ENCODE data around the gene DOK3. TPM values are rescaled to one million over a fixed set of nuclear protein-coding genes. Genes with fewer than 3 reads are reported as not detected.

DOK3 gene
- total RNA-seq, 1 experiment from 2014 or later = 16.4 TPM

DNA sequence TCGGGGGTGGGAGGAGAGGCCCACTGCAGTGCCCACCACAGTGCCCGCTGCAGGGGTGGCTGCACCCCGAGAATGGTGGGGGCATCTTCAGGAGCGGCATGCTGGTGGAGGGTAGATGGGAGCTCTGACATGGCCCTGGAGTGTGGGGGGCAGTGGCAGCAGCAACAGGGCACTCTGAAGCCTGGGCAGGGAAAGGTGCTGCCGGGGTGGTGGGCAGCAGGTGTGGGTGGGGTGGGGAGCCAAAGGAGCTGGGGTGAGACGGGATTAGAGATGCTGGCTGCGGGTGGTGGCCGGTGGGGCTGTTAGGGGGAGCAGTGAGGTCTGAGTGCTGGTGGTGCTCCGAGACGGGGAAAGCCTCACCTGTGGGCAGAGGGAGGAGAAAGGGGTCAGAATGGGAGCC is 26.8 kb upstream of the DOK3 start:
- no peak for DNase-seq
- peaks cover 21 to 58% (median 56%) of the 10 kb centered on the region in 3 experiments; a peak in 6 of 7 replicates for H3K36me3 Mint-ChIP-seq (ENCODE audit: insufficient read depth in 1 of 3, low read depth in 3 of 3)
- no peaks in the 10 kb centered on the region for H3K27me3 ChIP-seq (ENCODE audit: insufficient read depth, low read length)
- H2AFZ ChIP-seq (ENCODE audit: low read length) = no peak overlapping the region
- H2BK5ac ChIP-seq (ENCODE audit: insufficient read length, low read length) = no peak overlapping the region
- H2BK15ac ChIP-seq (ENCODE audit: low read depth, low read length) = no peak overlapping the region
- H3K4me1 Mint-ChIP-seq = no peaks in the 10 kb centered on the region
- no peak overlapping the region for H4K5ac ChIP-seq (ENCODE audit: insufficient read length, low read depth, low read length)
- 0 out of 2 replicates have a peak, but pooled peaks cover 2% of the 10 kb centered on the region for H3K79me2 ChIP-seq (ENCODE audit: insufficient read depth, low read length)
- H3K27me3 Mint-ChIP-seq (ENCODE audit: low read depth) = no peaks in the 10 kb centered on the region
- H3K56ac ChIP-seq (ENCODE audit: insufficient read length, low read depth, low read length) = no peak overlapping the region
- H4K8ac ChIP-seq (replicated peaks; ENCODE audit: insufficient read length, low read depth, low read length) = no peak overlapping the region
- no peaks in the 10 kb centered on the region for H4K20me1 ChIP-seq (ENCODE audit: control insufficient read depth, insufficient read depth, insufficient read length)
- no peak overlapping the region for H3K23ac ChIP-seq (ENCODE audit: insufficient read length, low read depth, low read length)
- H2AK5ac ChIP-seq (ENCODE audit: insufficient read length, low read length) = no peak overlapping the region
- H3K27ac ChIP-seq (ENCODE audit: insufficient read length, low read depth, low read length) = no peak overlapping the region
- no peak overlapping the region for H3K18ac ChIP-seq (ENCODE audit: insufficient read length, low read depth, low read length)
- no peak overlapping the region for H3K4me3 Mint-ChIP-seq
- no peak overlapping the region for H2BK120ac ChIP-seq (ENCODE audit: low read depth, low read length, poor library complexity, severe bottlenecking)
- H3K27ac Mint-ChIP-seq = no peak overlapping the region
- H3T11ph ChIP-seq (ENCODE audit: low read length) = no peak overlapping the region
- H3K14ac ChIP-seq (ENCODE audit: insufficient read depth, low read length) = no peak overlapping the region
- H3K4me1 ChIP-seq (ENCODE audit: insufficient read depth, low read length) = no peaks in the 10 kb centered on the region
- H4K91ac ChIP-seq (ENCODE audit: insufficient read length, low read depth, low read length) = no peak overlapping the region
- H3K4me2 ChIP-seq (ENCODE audit: insufficient read depth, insufficient read length, low read length) = no peak overlapping the region
- no peaks in the 10 kb centered on the region for H3K9me3 Mint-ChIP-seq
- TF ChIP-seq, protein P1, sequence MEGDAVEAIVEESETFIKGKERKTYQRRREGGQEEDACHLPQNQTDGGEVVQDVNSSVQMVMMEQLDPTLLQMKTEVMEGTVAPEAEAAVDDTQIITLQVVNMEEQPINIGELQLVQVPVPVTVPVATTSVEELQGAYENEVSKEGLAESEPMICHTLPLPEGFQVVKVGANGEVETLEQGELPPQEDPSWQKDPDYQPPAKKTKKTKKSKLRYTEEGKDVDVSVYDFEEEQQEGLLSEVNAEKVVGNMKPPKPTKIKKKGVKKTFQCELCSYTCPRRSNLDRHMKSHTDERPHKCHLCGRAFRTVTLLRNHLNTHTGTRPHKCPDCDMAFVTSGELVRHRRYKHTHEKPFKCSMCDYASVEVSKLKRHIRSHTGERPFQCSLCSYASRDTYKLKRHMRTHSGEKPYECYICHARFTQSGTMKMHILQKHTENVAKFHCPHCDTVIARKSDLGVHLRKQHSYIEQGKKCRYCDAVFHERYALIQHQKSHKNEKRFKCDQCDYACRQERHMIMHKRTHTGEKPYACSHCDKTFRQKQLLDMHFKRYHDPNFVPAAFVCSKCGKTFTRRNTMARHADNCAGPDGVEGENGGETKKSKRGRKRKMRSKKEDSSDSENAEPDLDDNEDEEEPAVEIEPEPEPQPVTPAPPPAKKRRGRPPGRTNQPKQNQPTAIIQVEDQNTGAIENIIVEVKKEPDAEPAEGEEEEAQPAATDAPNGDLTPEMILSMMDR (conservative IDR thresholded peaks at IDR 0.05) = no peak
- no CpG with 5 or more reads among the region's 10 CpGs for WGBS (ENCODE audit: extremely low coverage, insufficient read length, low lambda C conversion rate)
- no peaks in the 10 kb centered on the region for H3K9me3 ChIP-seq (ENCODE audit: control insufficient read depth, low read depth, low read length)
- H3K79me1 ChIP-seq (ENCODE audit: insufficient read depth, low read depth, low read length, poor library complexity, severe bottlenecking) = peaks cover 3% of the 10 kb centered on the region
- H2BK12ac ChIP-seq (ENCODE audit: insufficient read length, low read depth, low read length) = no peak overlapping the region
- H3K4ac ChIP-seq (ENCODE audit: low read depth, low read length) = no peak overlapping the region
- no peaks in the 10 kb centered on the region for H3K23me2 ChIP-seq (ENCODE audit: insufficient read length, low read depth, low read length, poor library complexity, severe bottlenecking)
- no peak overlapping the region for H3K9ac ChIP-seq (ENCODE audit: extremely low read depth, insufficient read length, low read length)
- no peak overlapping the region for H2BK20ac ChIP-seq (ENCODE audit: low read depth, low read length, poor library complexity, severe bottlenecking)
